Urinary bladder (tissue), 4 donors: ENCODE measurements around the gene PTPN3. TPM values are rescaled to one million over a fixed set of nuclear protein-coding genes. Genes with fewer than 3 reads are reported as not detected.
"Not testable (repeated sequence)": the region's sequence is repeated elsewhere in the genome, so short reads cannot be mapped to it uniquely, and the experiment has no call there.

Experiments
- DNase-seq: peaks from one replicate; pipeline ENCODE4 v3.0.0-alpha.2; 2015; ENCODE audit errors: extremely low spot score
- H3K27ac ChIP-seq: one replicate; pipeline ENCODE4 v1.5.1; 2013; ENCODE audit warnings: low read depth, mild to moderate bottlenecking, moderate library complexity
- H3K36me3 ChIP-seq: one replicate; pipeline ENCODE4 v1.6.1; 2013; ENCODE audit warnings: mild to moderate bottlenecking, moderate library complexity; ENCODE audit not compliant: insufficient read depth
- H3K4me1 ChIP-seq: one replicate; pipeline ENCODE4 v1.6.1; 2013; ENCODE audit warnings: mild to moderate bottlenecking, moderate library complexity; ENCODE audit not compliant: insufficient read depth
- H3K4me3 ChIP-seq: one replicate; pipeline ENCODE4 v1.5.1; 2013; ENCODE audit warnings: low read depth, low read length
- WGBS: extraction: QIAGEN DNeasy Blood & Tissue Kit; methylation state at CpG from one replicate; pipeline ENCODE4 v1.1.7; 2013; 5-methylcytosine and 5-hydroxymethylcytosine counted together
- polyA plus RNA-seq: library from polyadenylated mRNA; stranded (reverse); fragments of 200-250 nt; gene quantifications from one replicate; pipeline ENCODE4 v1.2.3, GENCODE V29; 2013
- total RNA-seq: library from RNA; depleted of rRNA; stranded (reverse); fragments of >200 nt; gene quantifications from one replicate; pipeline ENCODE4 v1.2.3, GENCODE V29; 2014
- donor health status: healthy with polysubstance abuse.
- donor health status: healthy.

Gene PTPN3
- total RNA-seq (4.2 TPM), polyA plus RNA-seq (1.9 TPM)

DNA sequence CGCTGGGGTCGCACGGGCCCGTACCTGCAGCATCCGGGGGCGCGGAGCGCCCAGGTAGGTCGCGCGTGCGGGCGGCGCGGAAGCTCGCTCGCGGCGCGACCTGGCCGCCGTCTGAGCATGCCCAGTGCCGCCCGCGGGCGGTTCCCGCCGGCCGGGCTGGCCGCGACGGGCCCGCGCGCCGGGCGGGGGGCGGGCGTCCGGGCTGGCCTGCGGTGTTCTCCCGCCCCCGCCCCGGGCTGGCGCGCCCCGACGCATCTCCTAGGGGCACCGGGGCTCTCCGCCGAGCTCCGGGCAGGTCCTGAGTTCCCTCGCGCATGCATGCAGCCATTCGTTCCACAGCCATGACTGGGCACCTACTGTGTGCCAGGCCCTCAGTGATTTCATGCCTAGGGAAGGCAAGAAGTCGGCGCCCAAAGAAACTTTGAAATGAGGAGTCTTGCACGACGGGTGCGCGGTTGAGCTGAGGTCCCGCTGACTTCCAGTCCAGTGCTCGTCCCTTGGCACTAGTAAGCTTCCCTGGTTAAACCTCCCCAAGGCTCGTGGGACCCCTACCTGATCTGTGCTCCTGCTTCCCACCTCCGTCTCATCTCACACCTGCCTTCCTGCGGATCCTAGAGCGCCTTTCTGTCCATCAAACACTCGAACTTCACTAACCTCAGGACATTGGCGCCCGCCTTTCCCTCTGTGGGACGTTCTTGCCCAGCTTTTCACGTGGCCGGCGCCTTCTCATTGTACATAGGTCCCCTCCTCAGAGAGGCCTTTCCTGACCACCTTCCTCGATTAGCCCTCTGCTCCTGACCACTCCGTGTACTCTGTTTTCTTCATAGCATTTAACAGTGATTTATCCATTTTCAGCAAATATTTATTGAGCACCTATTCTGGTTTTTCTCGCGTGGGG is at the start of gene PTPN3:
Gene PTPN3 (minus strand): TSS at position 113 of the 898 bp plus-strand sequence. CDS start 34,873 bp downstream, outside the sequence.
- Histone ChIP-seq H3K4me3 (peak within 1 kb of the TSS; percentile 77), H3K36me3 (no peaks in the 10 kb centered on the region), H3K27ac (no peak within 1 kb of the TSS), H3K4me1 (no peaks in the 10 kb centered on the region)
- WGBS = 7% methylated on average over 78 of the region's 78 CpGs
- no peak for DNase-seq

- H3K27ac ChIP-seq, H3K4me1 ChIP-seq, DNase-seq, H3K36me3 ChIP-seq, H3K4me3 ChIP-seq: not testable (repeated sequence)
- WGBS = 93% methylated on average over 1 of the region's 1 CpG
These were observed 46.8 kb upstream of the PTPN3 start for GRCh38 chr9:109544954-109545353.

DNA sequence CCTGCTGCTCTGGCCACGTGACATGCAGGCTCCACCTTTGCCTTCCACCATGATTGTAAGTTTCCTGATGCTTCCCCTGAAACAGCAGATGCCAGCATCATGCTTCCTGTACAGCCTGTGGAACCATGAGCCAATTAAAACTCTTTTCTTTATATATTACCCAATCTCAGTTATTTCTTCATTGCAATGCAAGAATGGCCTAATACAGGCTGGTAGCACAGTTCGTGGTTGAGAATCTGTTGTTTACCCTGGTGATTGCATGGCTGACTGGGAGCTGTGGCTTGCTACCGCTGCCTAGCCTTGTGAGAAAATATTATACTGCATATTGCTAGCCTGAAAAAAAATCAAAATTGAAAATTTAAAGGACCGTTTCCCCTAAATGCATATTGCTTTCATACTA is 44.8 kb upstream of the PTPN3 start:
- H3K27ac ChIP-seq = no peak overlapping the region
- no peaks in the 10 kb centered on the region for H3K36me3 ChIP-seq
- no peak overlapping the region for H3K4me3 ChIP-seq
- DNase-seq = no peak
- 60% methylated on average over 4 of the region's 4 CpGs for WGBS
- no peaks in the 10 kb centered on the region for H3K4me1 ChIP-seq

- Histone ChIP-seq H3K4me1 (no peaks in the 10 kb centered on the region), H3K36me3 (no peaks in the 10 kb centered on the region), H3K4me3 (no peak overlapping the region), H3K27ac (no peak overlapping the region)
- peak; percentile 39 for DNase-seq
- WGBS = 77% methylated on average over 5 of the region's 5 CpGs
These were observed 40.2 kb upstream of the PTPN3 start for GRCh38 chr9:109538346-109538745.

DNA sequence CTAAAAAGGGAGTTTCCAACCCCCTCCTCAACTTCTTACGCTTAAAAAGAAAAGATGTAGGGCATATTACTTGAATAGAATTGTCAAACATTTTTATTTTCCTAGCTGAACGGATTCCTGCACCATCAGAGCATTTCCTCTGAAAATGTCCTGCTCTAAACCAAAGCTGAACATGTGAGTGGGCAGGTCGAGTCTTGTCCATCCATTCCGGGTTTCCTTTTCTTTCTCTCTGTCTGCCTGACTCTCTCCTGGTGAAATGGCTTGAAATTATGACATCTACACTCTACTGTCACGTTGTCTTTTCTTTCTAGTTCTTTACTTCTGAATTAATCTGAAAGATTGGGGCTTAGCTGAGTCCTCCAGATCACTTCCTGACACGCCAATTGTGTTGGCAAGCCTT is 39.2 kb upstream of the PTPN3 start:
- H3K4me3 ChIP-seq = no peak overlapping the region
- H3K4me1 ChIP-seq = no peaks in the 10 kb centered on the region
- 60% methylated on average over 6 of the region's 6 CpGs for WGBS
- no peak overlapping the region for H3K27ac ChIP-seq
- peak; percentile 20 for DNase-seq
- H3K36me3 ChIP-seq = no peaks in the 10 kb centered on the region

DNA sequence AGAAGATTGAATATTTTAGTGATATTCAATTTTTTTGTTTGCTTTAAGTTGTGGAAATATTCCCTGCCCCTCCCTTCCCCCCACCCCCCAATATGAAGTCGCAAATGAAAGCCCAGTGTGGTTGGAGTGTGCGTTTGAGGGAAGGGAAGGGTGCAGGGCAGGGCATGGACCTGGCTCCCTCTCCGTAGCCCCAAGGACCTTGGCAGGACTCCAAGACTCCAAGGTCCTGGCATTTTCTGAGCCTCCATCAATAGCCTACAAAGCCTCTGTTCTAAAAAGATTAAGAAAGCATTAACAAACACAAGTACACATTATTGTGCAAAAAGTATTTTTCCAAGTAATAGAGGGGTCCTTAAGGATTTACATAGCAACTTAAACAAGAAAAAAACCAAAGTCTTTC is 38.8 kb upstream of the PTPN3 start:
- Histone ChIP-seq H3K4me3 (no peak overlapping the region), H3K27ac (no peak overlapping the region), H3K4me1 (no peaks in the 10 kb centered on the region), H3K36me3 (no peaks in the 10 kb centered on the region)
- WGBS = 39% methylated on average over 3 of the region's 3 CpGs
- no peak for DNase-seq

DNA sequence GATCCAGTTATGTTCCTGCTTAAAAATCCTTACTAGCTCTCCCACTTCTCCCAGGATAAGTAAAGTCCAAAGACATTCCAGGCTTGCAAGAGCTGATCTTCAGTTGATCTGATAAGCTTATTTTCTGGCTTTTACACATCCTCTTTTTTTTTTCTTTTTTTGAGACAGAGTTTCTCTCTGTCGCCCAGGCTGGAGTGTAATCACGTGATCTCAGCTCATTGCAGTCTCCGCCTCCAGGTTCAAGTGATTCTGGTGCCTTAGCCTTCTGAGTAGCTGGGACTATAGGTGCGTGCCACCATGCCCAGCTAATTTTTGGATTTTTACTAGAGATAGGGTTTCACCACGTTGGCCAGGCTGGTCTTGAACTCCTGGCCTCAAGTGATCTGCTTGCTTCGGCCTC is 37.3 kb upstream of the PTPN3 start:
- no peak for DNase-seq
- H3K4me1 ChIP-seq = no peaks in the 10 kb centered on the region
- no peaks in the 10 kb centered on the region for H3K36me3 ChIP-seq
- WGBS = 64% methylated on average over 6 of the region's 6 CpGs
- H3K27ac ChIP-seq = no peak overlapping the region
- no peak overlapping the region for H3K4me3 ChIP-seq

- Histone ChIP-seq H3K36me3 (no peaks in the 10 kb centered on the region), H3K27ac (no peak overlapping the region), H3K4me3 (no peak overlapping the region), H3K4me1 (no peaks in the 10 kb centered on the region)
- DNase-seq = no peak
- WGBS = 96% methylated on average over 36 of the region's 36 CpGs
These were observed 36.0 kb upstream of the PTPN3 start for GRCh38 chr9:109534151-109534550.

DNA sequence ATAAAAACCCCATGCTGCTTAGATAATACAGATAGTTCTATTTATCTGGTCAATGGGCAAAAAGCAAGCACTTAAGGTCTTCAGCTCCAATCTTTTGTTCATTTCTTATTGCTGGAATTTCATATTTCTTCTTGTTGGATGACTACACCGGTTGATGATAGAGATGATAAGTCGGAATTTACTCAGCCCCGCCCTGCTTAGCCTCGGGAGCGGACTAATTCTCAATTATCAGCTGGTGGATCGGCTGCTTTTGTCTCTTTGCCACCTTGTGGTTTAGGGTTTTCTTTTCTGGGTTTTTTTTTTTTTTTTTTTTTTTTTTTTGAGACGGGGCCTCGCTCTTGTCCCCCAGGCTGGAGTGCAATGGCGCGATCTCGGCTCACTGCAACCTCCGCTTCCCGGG is 34.5 kb upstream of the PTPN3 start:
- H3K4me1 ChIP-seq, DNase-seq: not testable (repeated sequence)
- 79% methylated on average over 13 of the region's 13 CpGs for WGBS

GRCh38 chr9:109522106-109522505 is 24.0 kb upstream of the PTPN3 start:
- H3K36me3 ChIP-seq = no peaks in the 10 kb centered on the region
- 86% methylated on average over 6 of the region's 6 CpGs for WGBS
- no peak overlapping the region for H3K27ac ChIP-seq
- DNase-seq = no peak
- H3K4me1 ChIP-seq = no peaks in the 10 kb centered on the region
- no peak overlapping the region for H3K4me3 ChIP-seq

More for the DNA sequence above, 34.5 kb upstream of the PTPN3 start:
- H3K36me3 ChIP-seq, H3K4me3 ChIP-seq, H3K27ac ChIP-seq: not testable (repeated sequence)

GRCh38 chr9:109520475-109521132 is 22.5 kb upstream of the PTPN3 start:
- Histone ChIP-seq H3K27ac (no peak overlapping the region), H3K36me3 (no peaks in the 10 kb centered on the region), H3K4me3 (no peak overlapping the region), H3K4me1 (no peaks in the 10 kb centered on the region)
- WGBS = 24% methylated on average over 11 of the region's 11 CpGs
- peak; percentile 48 for DNase-seq

GRCh38 chr9:109519366-109519765 is 21.3 kb upstream of the PTPN3 start:
- no peak for DNase-seq
- Histone ChIP-seq H3K4me3 (no peak overlapping the region), H3K36me3 (no peaks in the 10 kb centered on the region), H3K27ac (no peak overlapping the region), H3K4me1 (no peaks in the 10 kb centered on the region)
- 68% methylated on average over 5 of the region's 5 CpGs for WGBS

GRCh38 chr9:109518621-109519335 is 20.7 kb upstream of the PTPN3 start:
- Histone ChIP-seq H3K4me3 (no peak overlapping the region), H3K4me1 (no peaks in the 10 kb centered on the region), H3K27ac (no peak overlapping the region), H3K36me3 (no peaks in the 10 kb centered on the region)
- DNase-seq = no peak
- WGBS = 85% methylated on average over 4 of the region's 4 CpGs
